A549 treated with GW870086 at 1 μM for 4 hours (cell line): ENCODE results near the gene ZNF224. TPM values are rescaled to one million over a fixed set of nuclear protein-coding genes. Genes with fewer than 3 reads are reported as not detected.

Source experiments
- total RNA-seq: library from RNA; stranded (reverse); fragments of 200-300 nt; extraction: Qiagen RNA extraction; gene quantifications from 5 replicates; pipeline ENCODE4 v1.2.3, GENCODE V29; 2022; ENCODE audit warnings: low read depth

The ZNF224 gene
- 6.4 to 12.1 TPM (median 10.1 TPM) in 5 replicates for total RNA-seq

DNA sequence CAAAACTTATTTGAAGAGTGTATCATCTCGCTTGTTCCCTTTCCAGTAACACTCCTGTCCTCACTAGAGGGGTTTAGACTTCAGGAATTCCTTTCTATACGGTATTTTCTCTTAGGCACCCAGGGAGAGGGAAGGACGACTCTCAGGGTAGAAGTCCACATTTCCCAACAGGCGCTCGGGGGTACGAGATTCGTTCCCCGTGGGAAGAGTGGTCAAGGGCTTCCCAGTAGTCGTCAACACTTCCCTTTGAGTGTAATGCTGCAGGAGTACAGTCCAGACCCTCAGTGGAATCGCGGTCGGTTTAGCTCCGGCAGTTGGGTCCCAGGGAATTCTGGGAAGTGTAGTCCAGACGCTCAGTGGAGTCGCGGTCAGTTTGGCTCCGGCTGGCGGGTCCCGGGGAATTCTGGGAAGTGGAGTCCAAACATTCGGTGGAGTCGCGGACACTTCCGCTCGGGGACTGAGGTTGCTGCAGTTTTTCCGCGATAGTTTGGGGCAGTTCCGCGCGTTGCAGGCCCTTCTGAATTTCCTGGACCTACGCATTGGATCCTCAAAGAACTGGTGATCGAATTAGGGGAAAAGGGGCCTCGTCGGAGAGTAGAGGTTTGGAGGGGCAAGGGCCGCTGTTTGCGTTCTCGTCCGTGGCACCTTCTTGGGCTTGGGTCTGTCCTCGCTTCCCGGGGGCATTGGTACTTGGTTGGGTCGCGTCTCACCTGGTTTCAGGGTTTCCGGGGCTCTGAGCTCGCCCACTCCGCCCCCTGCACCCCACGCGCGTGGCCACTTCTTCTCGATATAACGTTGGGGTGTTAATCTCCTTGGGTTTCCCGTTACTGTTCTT is at the start of gene ZNF224:
TSS of gene ZNF224 (plus strand) at position 431 of the 835 bp plus-strand sequence. CDS start 3,513 bp downstream, outside the sequence.

DNA sequence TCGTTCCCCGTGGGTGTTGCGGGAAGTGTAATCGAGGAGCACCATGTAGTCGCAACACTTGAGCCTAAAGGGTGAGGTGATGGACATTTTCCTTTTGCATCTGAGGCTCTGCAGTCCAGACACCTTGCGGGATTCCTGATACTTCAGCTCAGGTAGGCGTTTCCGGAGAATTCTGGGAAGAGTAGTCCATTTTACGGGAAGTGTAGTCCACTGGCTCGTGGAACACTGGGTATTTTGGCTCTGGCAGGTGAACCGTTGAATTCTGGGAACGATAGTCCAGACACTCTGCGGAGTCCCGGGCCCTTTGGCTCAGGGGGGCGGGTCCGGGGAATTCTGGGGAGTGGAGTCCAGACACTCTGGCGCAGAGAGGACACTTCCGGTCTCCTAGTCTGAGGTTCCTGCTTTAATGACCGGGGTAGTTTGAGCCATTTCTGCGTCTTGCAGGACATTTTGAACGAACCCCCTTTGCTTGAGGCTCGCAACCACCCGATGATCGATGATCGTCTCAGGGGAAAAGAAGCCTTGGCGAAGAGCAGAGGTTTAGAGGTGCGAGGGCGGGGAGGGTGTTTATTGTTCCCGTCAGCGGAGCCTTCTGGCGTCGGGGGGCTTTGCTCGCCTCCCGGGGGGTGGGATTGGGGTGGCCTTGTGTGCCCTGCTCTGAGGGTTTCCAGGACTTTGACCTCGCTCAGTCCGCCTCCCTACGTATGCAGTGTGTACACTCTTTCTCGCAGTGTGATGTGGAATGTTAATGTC is 42.3 kb upstream of the ZNF224 start, which contains the start of gene ZNF223:
TSS of gene ZNF223 (plus strand) at position 387 of the 753 bp plus-strand sequence. CDS start 3,141 bp downstream, outside the sequence.

DNA sequence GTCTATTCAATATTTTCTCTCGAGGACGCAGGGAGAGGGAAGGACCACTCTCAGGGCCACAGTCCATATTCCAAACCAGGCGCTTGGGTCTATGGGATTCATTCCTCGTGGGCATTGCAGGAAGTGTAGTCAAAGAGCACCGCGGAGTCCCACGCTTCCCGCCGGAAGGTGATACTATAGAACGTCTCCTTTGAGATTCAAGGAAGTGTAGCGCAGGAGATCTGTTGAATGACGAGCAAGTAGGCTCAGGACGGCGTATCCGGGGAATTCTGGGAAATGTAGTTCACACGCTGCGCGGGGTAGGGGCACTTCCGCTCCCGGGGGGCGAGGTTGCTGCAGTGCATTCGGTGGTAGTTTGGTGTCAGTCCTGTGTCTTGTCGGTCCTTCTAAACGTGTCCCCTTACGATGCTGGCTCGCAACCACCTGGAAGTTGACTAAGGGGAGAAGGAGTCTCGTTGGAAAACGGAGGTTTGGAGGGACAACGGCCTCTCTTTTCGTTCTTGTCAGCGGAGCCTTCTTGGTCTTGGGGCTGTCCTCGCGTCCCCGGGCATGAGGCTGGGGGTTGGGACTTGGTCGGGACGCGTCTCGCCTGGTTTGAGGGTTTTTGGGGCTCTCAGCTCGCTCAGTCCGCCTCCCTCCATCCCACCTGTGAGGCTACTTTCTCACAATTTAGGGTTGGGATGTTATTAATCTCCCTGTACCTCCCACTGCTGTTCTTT is 22.2 kb upstream of the ZNF224 start, which contains the start of gene ZNF284:
TSS of gene ZNF284 (plus strand) at position 336 of the 719 bp plus-strand sequence. CDS start 4,231 bp downstream, outside the sequence.

DNA sequence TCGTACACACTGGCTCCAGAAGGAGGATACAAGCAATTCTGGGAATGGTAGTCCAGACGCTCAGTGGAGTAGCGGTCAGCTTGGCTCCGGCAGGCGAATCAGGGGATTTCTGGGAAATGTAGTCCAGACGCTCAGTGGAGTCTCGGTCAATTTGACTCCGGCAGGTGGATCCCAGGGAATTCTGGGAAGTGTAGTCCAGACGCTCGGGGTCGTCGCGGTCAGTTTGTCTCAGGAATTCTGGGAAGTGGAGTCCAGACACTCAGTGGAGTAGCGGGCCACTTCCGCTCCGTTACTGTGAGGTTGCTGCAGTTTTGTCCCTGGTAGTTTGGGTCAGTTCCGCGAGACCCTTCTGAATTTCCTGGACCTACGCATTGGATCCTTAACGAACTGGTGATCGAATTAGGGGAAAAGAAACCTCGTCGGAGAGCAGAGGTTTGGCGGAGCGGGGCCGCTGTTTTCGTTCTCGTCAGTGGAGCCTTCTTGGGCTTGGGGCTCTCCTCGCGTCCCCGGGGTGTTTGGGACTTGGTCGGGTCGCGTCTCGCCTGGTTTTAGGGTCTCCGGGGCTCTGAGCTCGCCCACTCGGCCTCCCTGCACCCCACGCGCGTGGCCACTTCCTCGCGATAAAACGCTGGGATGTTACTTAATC is 19.1 kb downstream of the ZNF224 start, which contains the start of gene ZNF225:
TSS of gene ZNF225 (plus strand) at position 262 of the 646 bp plus-strand sequence. CDS start 2,429 bp downstream, outside the sequence.

DNA sequence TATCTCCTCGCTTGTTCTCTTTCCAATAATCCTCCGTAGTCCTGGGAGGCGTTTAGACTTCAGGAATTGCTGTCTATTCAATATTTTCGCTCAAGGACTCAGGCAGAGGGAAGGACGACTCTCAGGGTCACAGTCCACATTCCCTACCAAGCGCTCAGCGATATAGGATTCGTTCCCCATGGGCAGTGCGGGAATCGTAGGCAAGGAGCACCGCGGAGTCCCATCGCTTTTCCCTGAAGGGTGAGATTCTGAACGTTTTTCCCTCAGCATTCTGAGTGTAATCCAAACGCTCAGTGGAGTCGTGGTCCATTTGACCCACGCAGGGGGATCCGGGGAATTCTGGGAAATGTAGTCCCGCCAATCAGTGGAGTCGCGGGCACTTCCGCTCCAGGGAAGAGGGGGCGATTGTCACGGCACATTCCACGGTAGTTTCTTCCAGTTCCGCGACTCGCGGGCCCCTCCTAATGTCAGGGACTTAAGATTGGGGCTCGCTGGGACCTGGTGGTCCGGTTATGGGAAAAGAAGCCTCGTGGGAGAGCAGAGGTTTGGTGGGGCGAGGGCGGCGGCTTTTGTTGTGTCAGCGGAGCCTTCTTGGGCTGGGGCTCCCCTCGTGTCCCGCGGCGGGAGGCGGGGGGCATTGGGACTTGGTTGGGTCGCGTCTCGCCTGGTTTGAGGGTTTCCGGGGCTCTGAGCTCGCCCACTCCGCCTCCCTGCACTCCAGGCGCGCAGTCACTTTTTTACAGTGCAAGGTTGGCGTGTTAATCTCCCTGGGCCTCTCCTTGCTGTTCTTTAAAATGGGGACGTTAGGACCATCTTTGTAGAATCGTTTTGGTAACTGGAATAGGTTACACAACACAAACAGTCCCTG is 47.3 kb downstream of the ZNF224 start, which contains the start of gene ZNF234:
TSS of gene ZNF234 (plus strand) at position 364 of the 868 bp plus-strand sequence. CDS start 3,079 bp downstream, outside the sequence.

Other genes with a start within 250 kb of the ZNF224 start
- gene ZNF404, start 210.4 kb upstream of the ZNF224 start, total RNA-seq = 0.15 to 0.30 TPM (median 0.18 TPM) in 5 replicates
- gene ZNF45, start 159.1 kb upstream of the ZNF224 start, total RNA-seq = 7.5 to 11.8 TPM (median 10.4 TPM) in 5 replicates
- 0.35 to 0.85 TPM (median 0.70 TPM) in 5 replicates for gene ZNF221, start 143.1 kb upstream of the ZNF224 start, total RNA-seq
- gene ZNF155, start 110.2 kb upstream of the ZNF224 start, total RNA-seq = 2.6 to 3.2 TPM (median 2.9 TPM) in 5 replicates
- gene ZNF230, start 91.4 kb upstream of the ZNF224 start, total RNA-seq = 2.1 to 3.6 TPM (median 3.0 TPM) in 5 replicates
- gene ZNF222, start 69.0 kb upstream of the ZNF224 start, total RNA-seq = 3.3 to 4.1 TPM (median 3.6 TPM) in 5 replicates
- 1.5 to 4.0 TPM (median 2.6 TPM) in 5 replicates for gene ZNF223, start 42.3 kb upstream of the ZNF224 start, total RNA-seq
- 0.38 to 0.61 TPM (median 0.42 TPM) in 5 replicates for gene ZNF284, start 22.2 kb upstream of the ZNF224 start, total RNA-seq
- gene ZNF225, start 19.0 kb downstream of the ZNF224 start, total RNA-seq = 2.0 to 4.0 TPM (median 3.0 TPM) in 5 replicates
- gene ZNF234, start 47.2 kb downstream of the ZNF224 start, total RNA-seq = 2.1 to 3.0 TPM (median 2.3 TPM) in 5 replicates
- 18.8 to 23.0 TPM (median 21.0 TPM) in 5 replicates for gene ZNF226, start 70.7 kb downstream of the ZNF224 start, total RNA-seq
- gene ZNF227, start 118.2 kb downstream of the ZNF224 start, total RNA-seq = 9.7 to 14.0 TPM (median 10.1 TPM) in 5 replicates
- gene ZNF233, start 165.5 kb downstream of the ZNF224 start, total RNA-seq = 0.39 to 0.61 TPM (median 0.47 TPM) in 5 replicates
- gene ZNF235, start 210.7 kb downstream of the ZNF224 start, total RNA-seq = 2.0 to 3.5 TPM (median 3.3 TPM) in 5 replicates